ENCODE data around the gene RNF4.
A peak's percentile ranks its signal among the peaks of the same experiment; 100 is the strongest.

Gene RNF4

GRCh38 chr4:2438822-2439718 lies 29.8 kb upstream of the RNF4 start:
- DNase-seq = peak in 1 of 5 experiments; percentile 4

GRCh38 chr4:2441393-2442174 lies 27.3 kb upstream of the RNF4 start:
- peak; percentile 48 to 82 (median 63) for DNase-seq

DNA sequence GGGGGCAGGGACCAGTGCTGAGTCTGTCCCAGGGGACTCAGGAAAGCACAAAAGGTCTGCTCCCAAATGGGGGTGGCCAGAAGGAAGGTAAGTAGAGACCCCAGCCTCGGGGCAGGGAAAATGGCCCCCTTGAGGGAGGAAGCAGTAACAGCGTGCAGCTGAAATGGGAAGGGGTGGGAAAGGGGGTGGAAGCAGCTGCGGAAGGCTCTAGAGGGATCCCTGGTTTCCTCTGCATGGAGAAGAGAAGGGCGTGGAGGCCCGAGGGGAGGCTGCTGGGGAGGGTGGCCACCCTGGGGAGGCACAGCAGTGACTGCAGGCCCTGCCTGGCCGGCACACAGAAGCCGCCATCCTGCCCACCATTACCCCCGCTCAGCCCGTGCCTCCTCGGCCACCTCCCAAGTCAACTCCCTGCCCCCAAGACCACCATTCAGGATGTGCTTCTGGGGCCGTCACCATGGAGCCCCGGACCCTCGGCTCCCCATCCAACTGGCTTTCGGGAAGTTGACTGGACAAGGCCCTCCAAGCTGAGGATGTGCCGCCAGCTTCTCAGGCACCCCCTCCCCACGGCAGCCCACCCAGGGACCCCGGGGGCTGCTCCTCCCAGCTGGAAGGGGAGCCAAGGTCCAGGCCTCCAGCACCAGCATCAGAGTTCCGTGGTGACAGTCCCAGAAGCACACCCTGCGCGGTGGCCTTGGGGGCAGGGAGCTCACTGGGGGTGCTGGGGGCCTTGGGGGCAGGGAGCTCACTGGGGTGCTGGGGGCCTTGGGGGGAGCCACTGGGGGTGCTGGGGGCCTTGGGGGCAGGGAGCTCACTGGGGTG lies 26.5 kb upstream of the RNF4 start:
- no peak for DNase-seq

- DNase-seq = no peak
Observed at GRCh38 chr4:2443061-2443730, 25.7 kb upstream of the RNF4 start.

DNA sequence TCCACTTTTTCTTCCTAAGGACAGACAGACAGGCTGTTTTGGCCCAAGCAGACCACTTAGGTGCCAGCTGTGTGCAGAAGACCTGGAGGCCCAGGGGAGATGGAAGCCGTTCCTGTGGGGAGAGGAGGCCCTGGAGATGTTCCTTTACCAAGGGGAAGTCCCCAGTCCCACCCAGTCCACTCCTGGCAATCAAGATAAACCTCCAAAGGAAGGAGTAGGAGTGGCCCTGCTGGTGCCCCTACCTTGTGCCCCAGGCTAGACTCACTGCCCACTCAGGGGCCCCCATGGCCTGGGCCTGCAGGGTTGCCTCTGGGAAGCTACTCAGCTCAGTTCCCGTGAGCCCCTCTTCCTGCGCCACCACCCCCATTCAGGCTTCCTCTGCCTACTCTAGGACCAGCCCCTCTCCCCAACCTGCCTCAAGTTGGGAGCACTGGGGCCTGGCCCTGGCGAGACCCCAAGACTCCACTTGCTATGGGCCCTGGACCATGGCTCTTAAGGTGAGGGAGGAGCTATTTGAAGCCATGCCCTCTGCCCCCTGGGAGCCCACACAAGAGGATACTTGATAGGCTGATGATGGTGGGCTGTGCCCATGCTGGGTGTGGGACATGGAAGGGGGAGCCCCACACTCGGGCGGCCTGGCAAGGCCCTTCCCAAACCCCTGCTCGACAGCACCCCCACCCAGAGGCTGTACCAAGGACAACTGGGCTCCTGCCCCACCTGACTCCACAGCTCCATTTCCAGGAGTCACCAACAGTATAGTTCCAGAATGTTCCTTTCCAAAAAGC lies 24.8 kb upstream of the RNF4 start:
- DNase-seq = no peak

DNA sequence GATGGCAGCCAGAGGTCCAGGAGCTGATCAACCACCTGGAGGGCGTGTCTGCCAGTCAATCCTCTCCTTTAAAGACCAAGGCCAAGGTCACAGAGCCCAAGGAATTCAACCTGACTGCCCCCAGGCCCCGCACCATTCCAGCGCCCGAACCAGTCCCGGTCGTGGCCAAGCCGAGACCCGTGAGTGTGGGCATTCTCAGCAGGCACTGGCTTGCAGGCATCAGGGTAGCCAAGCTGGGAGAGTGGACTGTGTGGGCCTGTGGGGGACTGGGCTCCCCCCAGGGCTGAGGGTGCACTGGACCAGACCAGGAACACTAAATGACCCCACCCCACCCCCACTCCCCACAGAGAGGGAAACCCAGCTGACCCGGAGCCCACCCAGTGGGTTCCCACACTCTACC lies 23.8 kb upstream of the RNF4 start:
- no peak for DNase-seq

DNA sequence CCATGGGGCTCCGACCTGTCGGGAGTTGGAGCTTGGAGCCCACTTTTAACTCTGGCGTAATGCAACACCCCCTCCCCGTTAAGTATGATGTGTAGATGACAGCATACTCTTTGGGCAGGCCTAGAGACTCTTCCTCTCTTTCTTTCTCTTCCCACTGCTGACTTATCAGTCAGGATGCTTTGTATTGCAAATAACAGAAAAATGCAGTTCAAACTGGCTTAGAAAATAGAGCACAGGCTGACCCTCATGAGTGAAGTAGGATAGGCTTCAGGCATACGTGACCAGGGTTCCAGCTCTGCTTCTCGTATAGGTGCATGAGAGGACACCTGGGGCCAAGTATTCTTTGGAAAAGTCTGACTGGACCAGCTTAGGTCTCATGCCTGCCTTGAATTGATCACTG lies 23.3 kb upstream of the RNF4 start:
- DNase-seq = no peak

DNA sequence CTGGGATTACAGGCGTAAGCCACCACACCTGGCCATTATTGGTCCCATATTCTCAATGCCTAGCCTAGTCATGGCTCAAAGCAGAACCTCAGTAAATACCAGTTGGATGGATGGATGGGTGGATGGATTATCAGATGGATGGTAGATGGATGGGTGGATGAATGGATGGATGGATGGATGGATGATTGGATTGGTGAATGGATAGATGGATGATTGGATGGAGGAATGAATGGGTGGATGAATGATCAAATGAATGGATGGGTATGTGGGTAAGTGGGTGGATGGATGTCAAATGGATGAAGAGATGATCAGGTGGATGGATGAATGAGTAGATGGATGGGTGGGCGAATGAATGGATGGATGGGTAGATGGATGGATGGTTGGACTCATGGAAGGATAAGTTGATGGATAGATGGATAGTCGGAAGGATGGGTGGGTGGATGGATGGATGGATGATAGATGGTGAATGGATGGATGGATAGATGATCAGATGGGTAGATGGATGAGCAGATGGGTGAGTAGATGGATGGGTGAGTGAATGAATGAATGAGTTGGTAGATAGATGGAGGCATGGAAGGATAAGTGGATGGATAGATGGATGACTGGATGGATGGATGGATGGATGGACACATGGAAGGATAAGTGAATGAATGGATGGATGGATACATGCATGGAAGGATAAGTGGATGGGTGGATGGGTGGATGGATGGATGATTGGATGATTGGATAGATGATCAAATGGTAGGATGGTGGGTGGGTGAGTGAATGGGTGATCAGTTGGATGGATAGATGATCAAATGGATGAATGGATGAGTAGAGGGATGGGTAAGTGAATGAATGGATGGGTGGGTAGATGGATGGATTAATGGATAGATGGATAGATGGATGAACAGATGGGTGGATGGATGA lies 22.0 kb upstream of the RNF4 start:
- DNase-seq = no peak

- no peak for DNase-seq
Observed at GRCh38 chr4:2448589-2448988, 20.3 kb upstream of the RNF4 start.

DNA sequence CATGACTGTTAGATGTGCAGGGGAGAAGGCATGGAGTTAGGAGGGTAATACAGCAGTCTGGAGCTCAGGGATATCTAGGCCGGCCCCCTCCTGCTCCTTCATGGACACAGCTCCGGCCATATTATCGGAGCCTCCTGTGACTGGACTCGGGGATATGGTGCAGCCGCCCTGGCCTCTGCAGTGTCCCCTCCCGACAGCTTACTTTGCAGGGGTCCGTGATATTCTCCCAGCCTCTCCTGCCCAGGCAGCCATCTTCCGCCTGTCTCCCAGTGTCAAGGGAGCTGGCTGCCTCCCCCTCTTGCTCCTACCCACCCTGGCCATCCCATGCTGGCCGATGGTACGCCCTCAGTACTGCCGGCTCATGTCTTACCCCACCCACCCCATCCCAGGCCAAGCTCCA lies 19.9 kb upstream of the RNF4 start:
- DNase-seq = no peak

DNA sequence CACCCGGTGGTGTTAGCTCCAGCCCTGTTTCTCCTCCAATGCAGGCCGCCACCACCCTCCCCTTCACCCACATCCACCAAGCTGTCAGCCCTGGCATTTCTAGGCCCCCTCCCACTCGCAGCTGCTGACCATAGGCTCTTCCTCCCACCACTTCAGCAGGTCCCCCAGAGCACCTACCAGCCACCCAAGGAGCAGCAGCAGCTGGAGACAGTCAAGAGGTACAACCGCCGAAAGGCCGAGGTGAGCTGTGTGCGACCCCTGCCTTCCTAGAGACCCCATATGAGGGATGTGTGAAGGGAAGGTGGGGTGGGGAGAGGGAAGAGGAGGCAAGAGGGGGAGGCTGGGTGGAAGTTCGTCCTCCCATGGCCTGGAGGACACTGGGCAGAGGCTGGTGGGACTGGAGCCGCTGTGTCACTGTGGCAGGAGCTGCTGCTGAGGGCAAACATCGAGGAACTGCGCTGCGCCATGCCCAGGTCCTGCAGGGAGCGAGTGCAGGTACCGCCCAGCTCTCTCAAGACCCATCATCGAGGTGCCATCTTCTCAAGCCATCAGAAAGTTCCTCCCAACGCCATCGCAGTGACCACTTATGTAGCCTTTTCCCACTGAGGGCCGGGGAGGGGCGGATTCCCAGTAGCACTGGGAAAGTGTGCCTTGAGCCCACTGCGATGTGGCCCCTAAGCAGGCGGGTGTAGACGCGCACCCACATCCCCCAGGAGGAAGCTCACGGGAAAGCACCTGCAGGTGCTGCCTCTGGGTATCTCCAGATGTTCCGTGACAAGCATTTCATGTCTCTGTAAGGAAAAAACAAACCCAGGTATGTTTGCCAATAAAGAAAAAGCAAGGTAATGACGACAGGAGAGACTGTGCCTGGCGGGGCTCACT lies 19.2 kb upstream of the RNF4 start:
- DNase-seq = no peak

GRCh38 chr4:2450394-2451035 lies 18.4 kb upstream of the RNF4 start:
- DNase-seq = no peak

DNA sequence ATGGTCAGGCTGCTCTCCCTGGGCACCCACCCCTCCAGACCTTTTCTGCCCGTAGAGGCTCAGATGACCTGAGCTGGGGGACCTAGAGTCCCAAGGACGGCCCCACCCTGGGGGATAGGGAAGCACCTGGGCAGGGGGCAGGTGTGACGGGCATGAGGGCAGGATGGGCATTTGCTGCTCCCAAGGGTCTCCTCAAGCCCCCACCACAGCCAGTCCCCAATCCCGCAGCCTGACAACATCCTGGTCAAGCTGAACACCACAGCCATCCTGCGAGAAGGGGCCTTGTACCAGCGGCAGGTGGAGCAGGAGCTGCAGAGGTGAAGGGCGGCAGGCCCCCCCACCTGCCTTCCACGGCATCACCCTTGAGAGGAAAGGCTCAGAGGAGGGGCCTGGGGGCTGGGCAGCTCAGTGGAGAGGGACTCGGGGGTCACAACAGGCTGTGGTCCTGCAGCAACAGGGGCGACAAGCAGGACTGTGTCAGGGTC lies 17.8 kb upstream of the RNF4 start:
- DNase-seq = no peak

GRCh38 chr4:2451821-2452785 lies 16.8 kb upstream of the RNF4 start:
- no peak for DNase-seq

DNA sequence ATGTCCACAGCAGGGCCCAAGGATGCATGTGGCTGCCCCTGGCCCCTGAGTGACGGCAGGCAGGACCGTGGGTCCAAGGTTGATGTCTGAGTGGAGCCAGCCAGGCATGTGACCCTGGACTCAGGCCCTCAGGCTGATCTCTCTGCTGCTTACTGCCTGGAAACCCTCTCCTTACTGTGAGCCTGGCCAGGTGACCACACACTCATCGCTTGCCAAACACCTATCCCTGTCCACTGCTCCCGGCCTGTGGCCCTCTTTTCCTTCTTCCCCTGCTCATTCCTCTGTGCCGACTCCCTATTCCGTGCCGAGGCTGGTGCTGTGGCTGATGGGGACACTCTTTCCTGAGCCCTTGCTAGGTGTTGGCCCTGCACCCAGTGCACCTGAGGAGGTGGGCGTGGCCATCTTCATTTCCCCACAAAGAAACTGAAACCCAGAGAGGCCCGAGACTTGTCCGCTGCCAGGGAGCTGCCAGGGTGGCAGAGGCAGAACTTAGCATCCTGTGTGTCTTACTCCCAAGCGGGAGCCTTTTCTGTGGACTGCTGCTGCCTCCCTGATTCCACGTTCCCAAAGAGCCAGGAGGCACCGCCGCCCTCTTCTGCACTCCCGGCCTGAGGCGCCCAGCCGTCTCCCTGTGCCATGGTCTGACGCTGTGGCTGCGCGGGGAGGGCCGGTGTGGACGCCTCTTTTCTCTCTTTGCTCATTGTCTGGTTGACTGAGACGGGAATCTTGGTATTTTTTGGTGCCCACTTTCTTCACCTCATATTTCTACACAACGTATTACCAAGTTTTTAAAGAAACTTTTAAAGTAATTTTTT lies 11.2 kb upstream of the RNF4 start:
- no peak for DNase-seq
